22Rv1 (cell line): ENCODE results near the gene SOX5.

Source experiments
- H3K27ac ChIP-seq: fragments of 450-650 bp; 2 replicates; pipeline ENCODE4 v1.5.1; 2017
- CTCF ChIP-seq: fragments of 450-650 bp; IDR thresholded peaks from 2 replicates; pipeline ENCODE4 v1.5.1; 2017; ENCODE audit warnings: mild to moderate bottlenecking
- ZFX ChIP-seq: fragments of 450-650 bp; IDR thresholded peaks from 2 replicates; pipeline ENCODE4 v1.6.1; 2017; ENCODE audit warnings: antibody characterized with exemption, borderline replicate concordance

SOX5 gene

GRCh38 chr12:23628806-23629205 is 320.7 kb downstream of the SOX5 start:
- TF ChIP-seq ZFX, result no peak
- no peak for TF ChIP-seq CTCF
- no peak overlapping the region for H3K27ac ChIP-seq

GRCh38 chr12:23626791-23627190 is 322.7 kb downstream of the SOX5 start:
- H3K27ac ChIP-seq, result no peak overlapping the region
- TF ChIP-seq CTCF (no peak), ZFX (no peak)

- H3K27ac ChIP-seq, result no peak overlapping the region
- TF ChIP-seq CTCF (no peak), ZFX (no peak)
Measured at GRCh38 chr12:23621900-23622299, 327.6 kb downstream of the SOX5 start.

GRCh38 chr12:23618718-23619117 is 330.8 kb downstream of the SOX5 start:
- H3K27ac ChIP-seq, result no peak overlapping the region
- TF ChIP-seq ZFX, result no peak
- no peak for TF ChIP-seq CTCF

GRCh38 chr12:23617749-23618148 is 331.7 kb downstream of the SOX5 start:
- H3K27ac ChIP-seq, result no peak overlapping the region
- no peak for TF ChIP-seq CTCF
- no peak for TF ChIP-seq ZFX

- TF ChIP-seq ZFX (no peak), CTCF (no peak)
Measured at GRCh38 chr12:23614280-23614679, 335.2 kb downstream of the SOX5 start.

GRCh38 chr12:23611320-23611719 is 338.1 kb downstream of the SOX5 start:
- H3K27ac ChIP-seq, result no peak overlapping the region
- TF ChIP-seq ZFX (no peak), CTCF (no peak)

More at GRCh38 chr12:23614280-23614679, 335.2 kb downstream of the SOX5 start:
- H3K27ac ChIP-seq, result no peak overlapping the region
